ENCODE data around the gene MAGEE1.
A peak's percentile ranks its signal among the peaks of the same experiment; 100 is the strongest.

The MAGEE1 gene, protein sequence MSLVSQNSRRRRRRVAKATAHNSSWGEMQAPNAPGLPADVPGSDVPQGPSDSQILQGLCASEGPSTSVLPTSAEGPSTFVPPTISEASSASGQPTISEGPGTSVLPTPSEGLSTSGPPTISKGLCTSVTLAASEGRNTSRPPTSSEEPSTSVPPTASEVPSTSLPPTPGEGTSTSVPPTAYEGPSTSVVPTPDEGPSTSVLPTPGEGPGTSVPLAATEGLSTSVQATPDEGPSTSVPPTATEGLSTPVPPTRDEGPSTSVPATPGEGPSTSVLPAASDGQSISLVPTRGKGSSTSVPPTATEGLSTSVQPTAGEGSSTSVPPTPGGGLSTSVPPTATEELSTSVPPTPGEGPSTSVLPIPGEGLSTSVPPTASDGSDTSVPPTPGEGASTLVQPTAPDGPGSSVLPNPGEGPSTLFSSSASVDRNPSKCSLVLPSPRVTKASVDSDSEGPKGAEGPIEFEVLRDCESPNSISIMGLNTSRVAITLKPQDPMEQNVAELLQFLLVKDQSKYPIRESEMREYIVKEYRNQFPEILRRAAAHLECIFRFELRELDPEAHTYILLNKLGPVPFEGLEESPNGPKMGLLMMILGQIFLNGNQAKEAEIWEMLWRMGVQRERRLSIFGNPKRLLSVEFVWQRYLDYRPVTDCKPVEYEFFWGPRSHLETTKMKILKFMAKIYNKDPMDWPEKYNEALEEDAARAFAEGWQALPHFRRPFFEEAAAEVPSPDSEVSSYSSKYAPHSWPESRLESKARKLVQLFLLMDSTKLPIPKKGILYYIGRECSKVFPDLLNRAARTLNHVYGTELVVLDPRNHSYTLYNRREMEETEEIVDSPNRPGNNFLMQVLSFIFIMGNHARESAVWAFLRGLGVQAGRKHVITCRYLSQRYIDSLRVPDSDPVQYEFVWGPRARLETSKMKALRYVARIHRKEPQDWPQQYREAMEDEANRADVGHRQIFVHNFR

DNA sequence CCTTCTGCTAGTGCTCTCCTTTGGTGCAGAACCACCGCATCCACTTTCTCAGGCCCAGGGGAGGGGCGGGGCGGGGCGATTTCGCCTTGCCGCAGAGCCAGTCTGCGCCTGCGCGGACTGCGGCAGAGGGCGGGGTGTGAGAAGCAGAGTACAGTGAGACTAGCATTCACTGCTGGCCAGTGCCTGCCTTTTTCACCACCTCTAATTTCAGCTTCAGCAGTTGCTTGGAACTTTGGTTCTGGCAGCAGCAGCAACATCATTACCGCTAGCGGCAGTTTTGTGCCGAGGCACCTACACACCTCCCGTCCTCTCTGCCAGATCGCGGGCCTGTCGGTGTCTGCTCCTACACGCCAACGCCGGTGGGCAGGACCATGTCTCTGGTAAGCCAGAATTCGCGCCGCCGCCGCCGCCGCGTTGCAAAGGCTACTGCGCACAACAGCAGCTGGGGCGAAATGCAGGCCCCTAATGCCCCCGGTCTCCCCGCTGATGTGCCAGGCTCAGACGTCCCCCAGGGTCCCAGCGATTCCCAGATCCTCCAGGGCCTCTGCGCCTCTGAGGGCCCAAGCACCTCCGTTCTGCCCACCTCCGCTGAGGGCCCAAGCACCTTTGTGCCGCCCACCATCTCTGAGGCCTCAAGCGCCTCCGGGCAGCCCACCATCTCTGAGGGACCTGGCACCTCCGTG is at the start of gene MAGEE1:
Gene MAGEE1, plus strand, starts transcription at position 151 of the 683 bp plus-strand sequence. Its CDS starts 221 bp downstream, at position 372.
- DNase-seq: peak; percentile 17 to 44

DNA sequence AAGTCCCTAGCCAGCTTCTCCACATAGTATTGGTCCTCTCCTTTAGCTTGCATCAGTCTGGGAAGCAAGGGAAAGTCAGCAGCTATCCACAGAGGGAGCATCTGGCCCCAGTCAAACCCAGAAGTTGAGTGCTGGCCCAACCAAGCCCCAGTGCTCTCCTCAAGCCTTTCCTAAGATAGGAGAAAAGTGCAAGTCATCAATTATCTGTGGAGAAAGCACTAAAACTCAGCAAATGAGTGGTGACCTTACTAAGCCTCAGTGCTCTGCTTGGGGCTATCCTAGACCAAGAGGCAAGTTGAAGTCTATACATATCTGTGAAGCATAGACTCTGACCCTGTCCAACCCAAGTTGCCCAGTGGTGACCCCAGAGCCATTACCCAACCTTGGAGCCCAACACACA is 28.5 kb upstream of the MAGEE1 start:
- no peak for DNase-seq

DNA sequence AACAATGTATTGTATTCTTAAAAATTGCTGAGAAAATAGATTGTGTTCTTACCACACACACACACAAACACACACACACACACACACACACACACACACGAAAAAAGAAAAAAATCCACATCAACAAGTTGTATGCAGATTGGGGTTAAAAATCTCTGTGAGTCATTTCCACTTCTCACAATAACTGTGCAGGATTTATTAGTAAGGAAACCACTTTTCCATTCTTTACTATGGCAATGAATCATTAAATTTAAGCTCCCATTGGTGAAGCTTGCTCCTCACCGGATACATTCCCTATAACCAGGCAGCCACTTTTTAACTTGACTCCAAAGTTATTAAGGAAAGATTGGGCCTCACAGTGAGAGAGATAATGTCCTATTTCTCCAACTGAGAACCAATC is 19.7 kb upstream of the MAGEE1 start:
- no peak for DNase-seq

DNA sequence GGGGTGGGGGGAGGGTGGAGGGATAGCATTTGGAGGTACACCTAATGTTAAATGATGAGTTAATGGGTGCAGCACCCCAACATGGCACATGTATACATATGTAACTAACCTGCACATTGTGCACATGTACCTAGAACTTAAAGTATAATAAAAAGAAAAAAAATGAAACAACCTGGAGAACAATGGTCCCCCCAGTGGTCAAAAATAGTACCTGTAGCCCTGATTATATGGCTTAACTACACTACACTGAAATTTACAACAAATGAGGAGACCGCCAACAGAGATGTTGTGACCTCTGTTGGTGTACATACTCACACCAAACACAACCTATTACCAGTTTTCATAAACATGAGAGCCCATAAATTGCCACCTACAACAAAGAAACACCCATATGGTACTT is 7.3 kb upstream of the MAGEE1 start:
- no peak for DNase-seq

DNA sequence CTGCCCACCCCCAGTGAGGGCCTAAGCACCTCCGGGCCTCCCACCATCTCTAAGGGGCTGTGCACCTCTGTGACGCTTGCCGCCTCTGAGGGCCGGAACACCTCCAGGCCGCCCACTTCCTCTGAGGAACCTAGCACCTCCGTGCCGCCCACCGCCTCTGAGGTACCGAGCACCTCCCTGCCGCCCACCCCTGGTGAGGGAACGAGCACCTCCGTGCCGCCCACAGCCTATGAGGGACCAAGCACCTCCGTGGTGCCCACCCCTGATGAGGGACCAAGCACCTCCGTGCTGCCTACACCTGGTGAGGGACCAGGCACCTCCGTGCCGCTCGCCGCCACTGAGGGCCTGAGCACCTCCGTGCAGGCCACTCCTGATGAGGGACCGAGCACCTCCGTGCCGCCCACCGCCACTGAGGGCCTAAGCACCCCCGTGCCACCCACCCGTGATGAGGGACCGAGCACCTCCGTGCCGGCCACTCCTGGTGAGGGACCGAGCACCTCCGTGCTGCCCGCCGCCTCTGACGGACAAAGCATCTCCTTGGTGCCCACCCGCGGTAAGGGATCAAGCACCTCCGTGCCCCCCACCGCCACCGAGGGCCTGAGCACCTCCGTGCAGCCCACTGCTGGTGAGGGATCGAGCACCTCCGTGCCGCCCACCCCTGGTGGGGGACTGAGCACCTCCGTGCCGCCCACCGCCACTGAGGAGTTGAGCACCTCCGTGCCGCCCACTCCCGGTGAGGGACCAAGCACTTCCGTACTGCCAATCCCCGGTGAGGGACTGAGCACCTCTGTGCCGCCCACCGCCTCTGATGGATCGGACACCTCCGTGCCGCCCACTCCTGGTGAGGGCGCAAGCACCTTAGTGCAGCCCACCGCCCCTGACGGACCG is 977 bp downstream of the MAGEE1 start:
- DNase-seq: no peak

DNA sequence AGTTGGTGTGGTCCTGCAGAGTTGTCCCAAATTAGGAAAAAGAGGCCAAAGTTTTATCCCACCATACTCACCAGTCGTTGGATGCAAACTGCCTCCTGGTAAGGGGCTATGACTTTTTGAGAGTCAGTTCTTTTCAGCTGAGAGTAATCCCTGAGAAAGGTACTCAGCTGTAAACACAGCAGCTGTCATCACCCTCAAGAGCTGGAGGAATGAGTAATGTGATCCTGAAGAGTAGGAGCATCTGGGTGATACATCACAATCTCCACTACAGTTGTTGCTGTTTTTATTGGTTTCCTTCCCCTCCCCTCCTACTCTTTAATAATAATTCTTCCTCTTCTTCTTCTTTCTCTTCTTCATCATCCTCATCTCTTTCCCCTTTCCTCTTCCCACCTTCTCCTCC is 5.7 kb downstream of the MAGEE1 start:
- DNase-seq: no peak

DNA sequence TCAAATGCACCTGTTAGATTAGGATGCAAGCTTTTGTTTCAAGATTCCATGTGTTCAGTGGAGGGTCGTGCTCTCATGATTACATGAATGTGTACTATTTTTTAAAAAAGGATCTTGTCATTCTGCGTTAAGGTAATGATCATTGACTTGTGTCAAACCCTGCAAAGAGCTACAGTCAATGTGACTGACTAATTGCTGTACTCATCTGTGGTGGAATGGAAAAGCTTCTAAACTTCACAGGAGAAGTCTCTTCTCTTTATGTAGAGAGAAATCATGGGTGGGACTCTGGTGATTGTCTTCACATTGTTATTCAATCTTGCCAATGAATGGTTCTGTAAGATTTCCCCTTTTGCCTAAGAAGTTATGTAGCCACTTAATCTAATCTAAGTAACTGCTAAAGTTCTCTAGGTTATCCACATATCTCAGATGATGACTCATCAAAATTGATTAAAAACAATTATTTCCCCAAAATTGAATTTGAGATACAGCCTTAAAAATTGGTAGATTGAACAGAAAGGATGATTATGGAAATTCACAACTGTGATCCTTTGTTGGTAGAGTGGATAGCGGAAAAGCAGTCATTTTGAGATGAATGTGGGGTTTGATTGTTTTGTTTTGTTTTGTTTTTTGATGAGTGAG is 6.7 kb downstream of the MAGEE1 start:
- DNase-seq: no peak

DNA sequence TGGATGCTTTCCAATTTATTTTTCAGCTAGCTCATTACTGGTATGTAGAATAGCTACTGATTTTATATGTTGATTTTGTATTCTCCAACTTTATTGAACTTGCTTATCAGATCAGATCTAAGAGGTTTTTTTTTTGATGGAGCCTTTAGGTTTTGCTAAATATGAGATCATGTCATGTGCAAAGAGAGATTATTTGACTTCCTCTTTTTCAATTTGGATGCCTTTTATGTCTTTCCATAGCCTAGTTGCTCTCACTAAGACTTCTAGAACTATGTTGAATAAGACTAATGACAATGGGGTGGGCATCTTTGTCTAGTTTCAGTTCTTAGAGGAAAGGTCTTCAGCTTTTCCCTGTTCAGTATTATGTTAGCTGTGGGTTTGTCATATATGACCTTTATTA is 11.7 kb downstream of the MAGEE1 start:
- DNase-seq: no peak

DNA sequence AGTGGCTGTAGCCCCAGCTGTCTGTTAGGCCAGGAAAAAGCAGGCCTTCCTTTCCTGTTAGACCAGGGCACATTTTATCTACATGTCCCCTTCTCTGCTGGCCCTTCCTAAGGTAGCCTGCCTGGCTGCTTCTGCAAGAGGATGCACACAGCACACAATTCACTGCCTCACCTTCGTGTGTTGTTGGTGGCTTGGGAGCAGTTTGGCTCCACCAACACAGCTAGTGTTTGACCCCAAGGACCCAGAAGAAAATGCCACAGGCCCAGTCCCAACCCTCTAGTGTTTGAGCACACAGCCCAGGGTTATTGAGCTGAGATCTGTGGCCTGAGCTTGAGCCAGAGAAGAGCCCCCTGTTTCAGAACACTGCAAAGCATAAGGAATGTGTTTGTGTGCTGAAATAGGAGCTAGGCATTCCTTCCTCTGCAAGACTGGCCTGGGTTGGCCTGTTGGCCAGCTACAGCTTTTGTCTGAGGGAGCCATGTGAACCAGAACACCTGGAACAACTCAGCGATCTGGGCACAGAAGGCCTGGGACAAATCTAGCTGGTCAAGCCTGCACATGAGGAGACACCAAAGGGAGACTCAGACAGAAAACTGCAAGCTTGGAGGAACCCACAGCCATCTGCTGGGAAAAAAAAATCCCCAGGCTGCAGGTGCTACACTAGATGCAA is 26.4 kb downstream of the MAGEE1 start:
- no peak for DNase-seq

DNA sequence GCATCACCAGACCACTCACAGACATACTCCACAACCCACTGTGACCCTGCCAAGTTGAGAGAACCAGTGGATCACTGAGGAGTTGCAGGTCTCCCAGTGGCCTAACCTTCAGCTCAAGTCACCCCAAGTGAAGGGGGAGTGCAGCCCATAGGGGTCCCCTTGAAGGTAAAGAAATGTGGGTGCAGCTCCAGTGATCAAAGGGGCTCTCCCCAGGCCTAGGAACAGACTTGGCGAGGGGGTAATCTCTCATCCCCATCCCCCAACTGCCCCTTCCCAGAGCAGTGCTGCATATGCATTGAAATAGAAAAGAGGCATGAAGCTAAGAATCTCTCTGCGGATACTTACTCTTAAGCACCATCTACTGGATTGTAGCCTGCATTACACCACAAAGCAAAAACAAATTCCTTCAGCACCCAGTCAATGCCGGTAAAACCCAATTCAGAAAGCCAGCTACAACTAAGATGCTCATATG is 27.0 kb downstream of the MAGEE1 start:
- DNase-seq: no peak

DNA sequence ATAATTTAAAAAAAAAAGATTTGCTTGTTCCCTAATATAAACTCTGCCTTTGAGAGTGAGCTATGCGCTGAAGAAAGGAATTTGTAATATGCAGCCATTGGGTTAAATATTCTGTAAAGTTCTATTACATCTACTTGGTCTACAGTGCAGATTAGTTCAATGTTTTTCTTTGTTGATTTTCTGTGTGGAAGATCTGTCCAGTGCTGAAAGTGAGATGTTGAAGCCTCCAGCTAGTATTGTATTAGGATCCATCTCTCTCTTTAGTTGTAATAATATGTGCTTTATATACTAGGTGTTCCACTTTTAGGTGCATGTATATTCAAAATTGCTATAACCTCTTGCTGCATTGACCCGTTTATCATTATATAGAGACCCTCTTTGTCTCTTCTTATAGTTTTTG is 49.8 kb downstream of the MAGEE1 start:
- no peak for DNase-seq
